SK-N-SH (cell line): ENCODE data around the gene RAB39B. TPM values are rescaled to one million over a fixed set of nuclear protein-coding genes. Genes with fewer than 3 reads are reported as not detected.

Source experiments
- CTCF ChIA-PET: fragments of 300-600, 350-600 bp; formaldehyde crosslinking; extraction: SDS; loops from one replicate; lab custom pipeline; 2021; lab: Yijun Ruan, JAX
- POLR2A ChIA-PET: fragments of 350-600 bp; sonication (Branson Sonifier 250); formaldehyde crosslinking; extraction: SDS; loops from one replicate; lab custom pipeline; 2020; ENCODE audit warnings: antibody characterized with exemption, inconsistent platforms; lab: Yijun Ruan, JAX
- DNase-seq: peaks from one replicate; pipeline ENCODE4 v3.0.0; 2012
- H2AFZ ChIP-seq: fragments of 200-600 bp; sonication (generic); 2 replicates; pipeline ENCODE4 v1.8.1; 2016; ENCODE audit warnings: antibody characterized with exemption, mild to moderate bottlenecking, low read depth
- H3F3A ChIP-seq: fragments of 200-600 bp; sonication (generic); replicated peaks from 2 replicates; pipeline ENCODE3; 2016; ENCODE audit warnings: antibody characterized with exemption, mild to moderate bottlenecking; ENCODE audit not compliant: insufficient read depth
- H3K27ac ChIP-seq, 2 experiments: fragments of 200-500 bp in 1 of 2; fragments of 200-600 bp in 1 of 2; sonication (Bioruptor generic) in 1 of 2; sonication (generic), shearing (Covaris generic) in 1 of 2; 2 replicates each; pipeline versions ENCODE4 v1.5.1 to v1.6.1; 2014 to 2016; ENCODE audit warnings: low read depth in 2 of 2, inconsistent platforms in 1 of 2, low read length in 1 of 2, mild to moderate bottlenecking in 1 of 2, mixed read lengths in 1 of 2
- H3K27me3 ChIP-seq: fragments of 200-600 bp; sonication (generic), shearing (Covaris generic); 2 replicates; pipeline ENCODE4 v1.6.1; 2016; ENCODE audit warnings: mixed run types; ENCODE audit not compliant: insufficient read depth
- H3K36me3 ChIP-seq, 2 experiments: fragments of 200-500 bp in 1 of 2; fragments of 200-600 bp in 1 of 2; sonication (Bioruptor generic) in 1 of 2; sonication (generic) in 1 of 2; replicated peaks in 1 of 2; 2 replicates each; pipeline versions ENCODE3 to v1.5.1; 2014 to 2016; ENCODE audit warnings: low read length in 1 of 2, mild to moderate bottlenecking in 1 of 2; ENCODE audit not compliant: insufficient read depth in 2 of 2, control insufficient read depth in 1 of 2
- H3K4me1 ChIP-seq, 2 experiments: fragments of 200-500 bp in 1 of 2; fragments of 200-600 bp in 1 of 2; sonication (Bioruptor generic) in 1 of 2; sonication (generic), shearing (Covaris generic) in 1 of 2; 2 replicates each; pipeline versions ENCODE4 v1.5.1 to v1.6.1; 2014 to 2016; ENCODE audit warnings: low read depth in 1 of 2, low read length in 1 of 2, mixed run types in 1 of 2; ENCODE audit not compliant: insufficient read depth in 2 of 2, control insufficient read depth in 1 of 2
- H3K4me2 ChIP-seq: fragments of 200-600 bp; sonication (generic), shearing (Covaris generic); 2 replicates; pipeline ENCODE4 v1.6.1; 2017; ENCODE audit warnings: mixed run types
- H3K4me3 ChIP-seq, 2 experiments: fragments of 200-500 bp in 1 of 2; fragments of 200-600 bp in 1 of 2; sonication (Bioruptor generic) in 1 of 2; sonication (generic), shearing (Covaris generic) in 1 of 2; 2 replicates each; pipeline versions ENCODE4 v1.5.1 to v1.8.1; 2014 to 2016; ENCODE audit warnings: low read depth in 2 of 2, inconsistent platforms in 1 of 2, low read length in 1 of 2, mild to moderate bottlenecking in 1 of 2, mixed read lengths in 1 of 2, moderate library complexity in 1 of 2
- H3K79me2 ChIP-seq: fragments of 200-600 bp; sonication (generic); 2 replicates; pipeline ENCODE4 v1.8.1; 2017; ENCODE audit warnings: mild to moderate bottlenecking; ENCODE audit not compliant: insufficient read depth
- H3K9ac ChIP-seq: fragments of 200-600 bp; sonication (generic); 2 replicates; pipeline ENCODE4 v1.6.1; 2017; ENCODE audit warnings: mixed run types
- H3K9me2 ChIP-seq: fragments of 200-600 bp; sonication (generic); 2 replicates; pipeline ENCODE4 v1.6.1; 2017; ENCODE audit warnings: mixed run types
- H3K9me3 ChIP-seq: fragments of 200-600 bp; sonication (generic); 2 replicates; pipeline ENCODE4 v1.6.1; 2017; ENCODE audit warnings: mixed run types, mild to moderate bottlenecking, moderate library complexity
- H4K20me1 ChIP-seq: fragments of 200-600 bp; sonication (generic); 2 replicates; pipeline ENCODE4 v1.6.1; 2017; ENCODE audit warnings: mild to moderate bottlenecking, mixed run types; ENCODE audit not compliant: insufficient read depth
- CHD2 ChIP-seq: fragments of 150-350 bp; IDR thresholded peaks from 2 replicates; pipeline ENCODE4 v1.6.1; 2018; ENCODE audit warnings: low read length; ENCODE audit not compliant: partially characterized antibody
- EZH2phosphoT487 ChIP-seq: fragments of 200-600 bp; sonication (generic); IDR thresholded peaks from 2 replicates; pipeline ENCODE4 v1.6.1; 2017; ENCODE audit warnings: low read depth, mixed run types, mild to moderate bottlenecking, antibody characterized with exemption, moderate library complexity, borderline replicate concordance
- FOXJ3 ChIP-seq: sonication (generic); formaldehyde crosslinking; IDR thresholded peaks from 2 replicates; pipeline ENCODE4 v1.5.1; 2020; ENCODE audit warnings: mild to moderate bottlenecking, missing genetic modification reagents
- GABPA ChIP-seq: IDR thresholded peaks from 2 replicates; pipeline ENCODE4 v1.4.0; 2012; ENCODE audit warnings: low read depth, mild to moderate bottlenecking
- NFIC ChIP-seq: IDR thresholded peaks from 2 replicates; pipeline ENCODE4 v1.4.0; 2012; ENCODE audit warnings: borderline replicate concordance
- POLR2AphosphoS5 ChIP-seq: IDR thresholded peaks from 2 replicates; pipeline ENCODE4 v1.6.1; 2012; ENCODE audit warnings: low read depth, low read length
- RAD21 ChIP-seq: IDR thresholded peaks from 2 replicates; pipeline ENCODE4 v1.6.1; 2012; ENCODE audit warnings: mild to moderate bottlenecking, low read length
- TAF1 ChIP-seq: IDR thresholded peaks from 2 replicates; pipeline ENCODE4 v1.6.1; 2012; ENCODE audit warnings: low read depth, mild to moderate bottlenecking, low read length, moderate library complexity, borderline replicate concordance
- TCF12 ChIP-seq: IDR thresholded peaks from 2 replicates; pipeline ENCODE4 v1.4.0; 2012
- WGBS: methylation state at CpG from one replicate; pipeline ENCODE4 v1.1.6; 2017; ENCODE audit warnings: low lambda C conversion rate; 5-methylcytosine and 5-hydroxymethylcytosine counted together
- polyA plus RNA-seq, 3 experiments: library from polyadenylated mRNA; depleted of rRNA; stranded (reverse); fragments of >200 nt; gene quantifications; 2 replicates each; pipeline ENCODE4 v1.2.3, GENCODE V29; 2012
- TF ChIP-seq, protein P1 (sequence below): fragments of 150-350 bp; IDR thresholded peaks from 2 replicates; pipeline ENCODE4 v1.6.1; 2016; ENCODE audit warnings: mild to moderate bottlenecking, low read depth, low read length
- TF ChIP-seq, protein P2 (sequence below): IDR thresholded peaks from 2 replicates; pipeline ENCODE4 v1.6.1; 2012; ENCODE audit warnings: mild to moderate bottlenecking, low read depth, low read length, moderate library complexity

Gene RAB39B
- polyA plus RNA-seq, 1 of the 3 experiments (the other 2 are of a cell fraction), result 1.3 TPM

- TF ChIP-seq TAF1 (peak; percentile 53; the same call in 1 of the 2 replicates), FOXJ3 (CRISPR knock-in tag) (no peak), NFIC (no peak)
- TF ChIP-seq, protein P1, sequence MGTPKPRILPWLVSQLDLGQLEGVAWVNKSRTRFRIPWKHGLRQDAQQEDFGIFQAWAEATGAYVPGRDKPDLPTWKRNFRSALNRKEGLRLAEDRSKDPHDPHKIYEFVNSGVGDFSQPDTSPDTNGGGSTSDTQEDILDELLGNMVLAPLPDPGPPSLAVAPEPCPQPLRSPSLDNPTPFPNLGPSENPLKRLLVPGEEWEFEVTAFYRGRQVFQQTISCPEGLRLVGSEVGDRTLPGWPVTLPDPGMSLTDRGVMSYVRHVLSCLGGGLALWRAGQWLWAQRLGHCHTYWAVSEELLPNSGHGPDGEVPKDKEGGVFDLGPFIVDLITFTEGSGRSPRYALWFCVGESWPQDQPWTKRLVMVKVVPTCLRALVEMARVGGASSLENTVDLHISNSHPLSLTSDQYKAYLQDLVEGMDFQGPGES, result peak; percentile 59
Observed at GRCh38 chrX:155216179-155216939, 47.9 kb downstream of the RAB39B start, which contains the start of gene VBP1 (continued).

DNA sequence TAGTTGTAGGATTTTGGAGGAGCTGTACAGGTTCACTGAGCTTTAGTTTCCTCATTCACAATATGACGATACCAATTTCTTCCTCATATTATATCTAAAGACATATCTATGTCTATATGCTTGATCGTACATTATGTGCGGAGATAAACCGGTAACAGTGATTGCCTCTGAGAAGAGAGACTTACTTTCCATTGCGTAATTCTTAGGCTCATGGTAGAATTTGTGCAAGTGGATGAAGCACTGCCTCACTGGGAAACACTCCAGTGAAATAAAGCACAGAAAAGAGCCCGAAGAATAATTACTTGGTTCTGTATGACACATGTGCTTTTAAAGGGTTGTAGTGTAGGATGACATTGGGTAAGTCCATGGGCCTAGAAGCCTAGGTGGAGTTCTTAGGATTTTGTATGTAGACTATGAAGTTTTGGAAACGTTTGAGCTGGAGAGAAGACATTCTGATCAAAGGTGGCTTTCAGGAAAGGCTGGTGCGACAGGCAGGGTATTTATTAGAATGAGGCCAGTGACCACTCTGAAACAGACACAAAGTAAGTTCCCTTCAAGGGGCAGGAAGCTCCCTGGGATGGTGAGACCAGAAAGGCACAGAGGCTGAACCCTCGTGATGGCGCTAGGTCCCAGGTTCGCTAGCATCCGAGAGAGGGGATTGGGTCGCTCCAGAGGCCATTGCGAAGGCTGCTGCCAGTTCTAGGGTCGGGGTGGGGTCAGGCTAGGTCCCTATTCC is 48.7 kb downstream of the RAB39B start:
- H3K9me2 ChIP-seq, result no peaks in the 10 kb centered on the region
- H3K4me3 ChIP-seq, result peak overlapping the region; percentile 69 to 81
- peak overlapping the region; percentile 56; the same call in 1 of the 2 replicates for H3K9ac ChIP-seq
- peaks cover 0 to 6% of the 10 kb centered on the region in 2 experiments for H3K36me3 ChIP-seq
- H3K27me3 ChIP-seq, result no peaks in the 10 kb centered on the region
- H3K4me1 ChIP-seq, result peaks cover 0 to 4% of the 10 kb centered on the region in 2 experiments; a peak in 2 of 4 replicates
- 0 out of 2 replicates have a peak, but pooled peaks cover 3% of the 10 kb centered on the region for H3K9me3 ChIP-seq
- TF ChIP-seq TCF12, result no peak
- no peak for TF ChIP-seq EZH2phosphoT487
- no peak for TF ChIP-seq CHD2
- TF ChIP-seq GABPA, result no peak
- TF ChIP-seq POLR2AphosphoS5, result no peak
- TF ChIP-seq, protein P2, sequence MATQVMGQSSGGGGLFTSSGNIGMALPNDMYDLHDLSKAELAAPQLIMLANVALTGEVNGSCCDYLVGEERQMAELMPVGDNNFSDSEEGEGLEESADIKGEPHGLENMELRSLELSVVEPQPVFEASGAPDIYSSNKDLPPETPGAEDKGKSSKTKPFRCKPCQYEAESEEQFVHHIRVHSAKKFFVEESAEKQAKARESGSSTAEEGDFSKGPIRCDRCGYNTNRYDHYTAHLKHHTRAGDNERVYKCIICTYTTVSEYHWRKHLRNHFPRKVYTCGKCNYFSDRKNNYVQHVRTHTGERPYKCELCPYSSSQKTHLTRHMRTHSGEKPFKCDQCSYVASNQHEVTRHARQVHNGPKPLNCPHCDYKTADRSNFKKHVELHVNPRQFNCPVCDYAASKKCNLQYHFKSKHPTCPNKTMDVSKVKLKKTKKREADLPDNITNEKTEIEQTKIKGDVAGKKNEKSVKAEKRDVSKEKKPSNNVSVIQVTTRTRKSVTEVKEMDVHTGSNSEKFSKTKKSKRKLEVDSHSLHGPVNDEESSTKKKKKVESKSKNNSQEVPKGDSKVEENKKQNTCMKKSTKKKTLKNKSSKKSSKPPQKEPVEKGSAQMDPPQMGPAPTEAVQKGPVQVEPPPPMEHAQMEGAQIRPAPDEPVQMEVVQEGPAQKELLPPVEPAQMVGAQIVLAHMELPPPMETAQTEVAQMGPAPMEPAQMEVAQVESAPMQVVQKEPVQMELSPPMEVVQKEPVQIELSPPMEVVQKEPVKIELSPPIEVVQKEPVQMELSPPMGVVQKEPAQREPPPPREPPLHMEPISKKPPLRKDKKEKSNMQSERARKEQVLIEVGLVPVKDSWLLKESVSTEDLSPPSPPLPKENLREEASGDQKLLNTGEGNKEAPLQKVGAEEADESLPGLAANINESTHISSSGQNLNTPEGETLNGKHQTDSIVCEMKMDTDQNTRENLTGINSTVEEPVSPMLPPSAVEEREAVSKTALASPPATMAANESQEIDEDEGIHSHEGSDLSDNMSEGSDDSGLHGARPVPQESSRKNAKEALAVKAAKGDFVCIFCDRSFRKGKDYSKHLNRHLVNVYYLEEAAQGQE, result no peak
- no peak for TF ChIP-seq RAD21
- DNase-seq, result no peak
- peaks cover 38% of the 10 kb centered on the region for H3K79me2 ChIP-seq
- peak overlapping the region; percentile 28 to 77; a peak in 3 of 4 replicates for H3K27ac ChIP-seq
- WGBS, result 31% methylated on average over 10 of the region's 15 CpGs
- 0 out of 2 replicates have a peak, but pooled peaks cover 6% of the 10 kb centered on the region for H4K20me1 ChIP-seq
- H2AFZ ChIP-seq, result peak overlapping the region; percentile 90
- ChIA-PET CTCF (interaction anchor here (1.3 to 2.4 kb wide), 7 partner anchors 10 to 298 kb away, joined by 3 to 9 read pairs (median 3); no protein-coding TSS in a partner anchor), POLR2A (no interaction called here)
- peaks cover 3% of the 10 kb centered on the region for H3F3A ChIP-seq
- H3K4me2 ChIP-seq, result peak overlapping the region; percentile 81
